GM12891 (cell line): ENCODE data around the gene SYNCRIP.
A peak's percentile ranks its signal among the peaks of the same experiment; 100 is the strongest.

ENCODE experiments used
- POLR2A ChIP-seq: IDR thresholded peaks from 2 replicates; pipeline ENCODE4 v1.6.1; 2011; ENCODE audit warnings: low read depth, low read length, control low read depth
- POLR2AphosphoS5 ChIP-seq: IDR thresholded peaks from 2 replicates; pipeline ENCODE4 v1.6.1; 2011; ENCODE audit warnings: low read depth, low read length, control low read depth
- TAF1 ChIP-seq: IDR thresholded peaks from 2 replicates; pipeline ENCODE4 v1.6.1; 2011; ENCODE audit warnings: low read depth, low read length, control low read depth

DNA sequence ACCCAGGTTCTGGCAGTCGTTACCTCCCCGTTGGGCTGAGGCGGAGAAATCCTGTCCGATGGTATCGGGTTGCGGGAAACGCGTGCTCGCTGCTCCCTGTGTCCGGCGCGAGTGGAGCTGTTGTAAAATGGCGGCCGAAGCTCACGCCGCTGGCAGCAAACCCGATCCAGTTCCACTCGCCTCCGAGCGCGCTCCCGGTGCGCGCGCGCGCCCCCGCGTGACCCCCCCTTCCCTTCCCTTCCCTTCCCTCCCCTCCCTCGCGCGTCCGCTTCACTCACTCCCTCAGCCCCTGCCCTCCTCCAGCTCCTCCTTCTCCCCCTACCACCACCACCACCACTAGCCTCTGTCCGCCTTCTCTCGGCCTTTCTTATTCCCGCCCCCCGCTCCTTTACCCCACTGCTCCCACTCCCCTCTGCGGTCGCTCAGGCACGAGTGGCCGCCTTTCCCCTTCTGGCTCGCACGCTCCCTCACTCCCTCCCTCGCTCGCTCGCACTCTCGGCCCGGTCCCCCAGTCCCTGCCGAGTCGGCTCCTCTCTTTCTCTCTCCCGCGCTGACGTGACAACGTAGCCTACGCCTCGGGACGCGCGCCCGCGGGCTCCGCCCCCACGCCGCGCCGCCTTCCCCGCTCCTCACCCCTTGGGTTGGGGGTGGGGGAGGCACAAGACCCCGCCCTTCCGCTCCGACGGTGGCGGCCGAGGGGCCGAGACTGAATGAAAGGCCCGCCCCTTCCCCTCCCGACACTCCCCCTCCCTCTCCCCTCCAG lies at the start of gene SYNCRIP:
- TF ChIP-seq POLR2A, result peak; percentile 95
- TF ChIP-seq TAF1, result peak; percentile 67
- peak; percentile 92 for TF ChIP-seq POLR2AphosphoS5
